Measurements from ENCODE around the gene LETM1.

The LETM1 gene

GRCh38 chr4:1762264-1763010, 93.5 kb downstream of the LETM1 start:
- no peak for DNase-seq (ENCODE audit: low spot score)
